HepG2 (cell line): ENCODE measurements around the gene HTR6. TPM values are rescaled to one million over a fixed set of nuclear protein-coding genes. Genes with fewer than 3 reads are reported as not detected.

ENCODE experiments used
- ATAC-seq: fragments of 200-7000 bp; cut with Tn5 transposase; 3 replicates; pipeline ENCODE4 v1.9.1; 2020; ENCODE audit warnings: mild to moderate bottlenecking, moderate library complexity
- BruUV-seq: library from RNA; stranded (reverse); fragments of 400-500 nt; replicated peaks from 2 replicates; lab custom pipeline; 2021; lab: Mats Ljungman, UMichigan
- CTCF ChIA-PET: fragments of 300-600 bp; formaldehyde crosslinking; extraction: SDS; loops from one replicate; lab custom pipeline; 2021; ENCODE audit warnings: low total read pairs, inconsistent platforms, low intra/inter-chr PET ratio; lab: Yijun Ruan, JAX
- POLR2A ChIA-PET: fragments of 350-600 bp; sonication (Branson Sonifier 250); formaldehyde crosslinking; loops from one replicate; lab custom pipeline; 2020; ENCODE audit warnings: antibody characterized with exemption, inconsistent platforms; lab: Yijun Ruan, JAX
- DNase-seq: peaks from one replicate; pipeline ENCODE4 v3.0.0-alpha.2; 2015; ENCODE audit warnings: low spot score
- FAIRE-seq: peaks from 3 replicates; lab custom pipeline; 2011; peaks lifted over from hg19 to GRCh38; lab: Jason Lieb, UNC
- H2AFZ ChIP-seq: one replicate; pipeline ENCODE4 v1.6.1; 2011; ENCODE audit warnings: low read length, inconsistent platforms
- H3K27ac ChIP-seq: fragments of 300-600 bp; 3 replicates; pipeline ENCODE4 v1.8.0; 2011; ENCODE audit warnings: mixed run types, mild to moderate bottlenecking, mixed read lengths, low read length, inconsistent platforms; ENCODE audit not compliant: insufficient read depth; ENCODE audit errors: extremely low read length
- H3K27me3 ChIP-seq, 2 experiments: fragments of 200-600 bp in 1 of 2; 2 replicates in 1 of 2; 3 replicates in 1 of 2; pipeline versions ENCODE4 v1.6.0 to v1.8.0; 2011; ENCODE audit warnings: low read length in 2 of 2, mild to moderate bottlenecking in 2 of 2, moderate library complexity in 2 of 2, inconsistent platforms in 1 of 2; ENCODE audit not compliant: insufficient read depth in 2 of 2, control insufficient read depth in 1 of 2
- H3K36me3 ChIP-seq, 2 experiments: fragments of 200-600 bp in 1 of 2; replicated peaks in 1 of 2; 2 replicates in 1 of 2; 3 replicates in 1 of 2; pipeline versions ENCODE4 v1.5.1 to v1.8.0; 2011; ENCODE audit warnings: low read length in 2 of 2, inconsistent platforms in 1 of 2; ENCODE audit not compliant: insufficient read depth in 2 of 2, control insufficient read depth in 1 of 2
- H3K4me1 ChIP-seq: 2 replicates; pipeline ENCODE4 v1.5.1; 2012; ENCODE audit warnings: low read length, inconsistent platforms; ENCODE audit not compliant: insufficient read depth
- H3K4me2 ChIP-seq: 2 replicates; pipeline ENCODE4 v1.6.0; 2011; ENCODE audit warnings: low read depth, low read length, inconsistent platforms
- H3K4me3 ChIP-seq, 3 experiments: fragments of 200-600 bp in 1 of 3; sonication (generic), shearing (Covaris generic) in 1 of 3; replicated peaks in 1 of 3; 2 replicates each; pipeline ENCODE4 v1.5.1; 2011 to 2016; ENCODE audit warnings: low read length in 3 of 3, inconsistent platforms in 2 of 3, low read depth in 2 of 3, mild to moderate bottlenecking in 2 of 3, control low read depth in 1 of 3, mixed read lengths in 1 of 3; ENCODE audit not compliant: insufficient read depth in 1 of 3
- H3K79me2 ChIP-seq: one replicate; pipeline ENCODE4 v1.6.1; 2011; ENCODE audit warnings: low read length, inconsistent platforms; ENCODE audit not compliant: insufficient read depth
- H3K9ac ChIP-seq: 2 replicates; pipeline ENCODE4 v1.6.0; 2011; ENCODE audit warnings: mild to moderate bottlenecking, low read depth, low read length, inconsistent platforms; ENCODE audit not compliant: insufficient read depth
- H3K9me3 ChIP-seq: 2 replicates; pipeline ENCODE4 v1.5.1; 2012; ENCODE audit warnings: mild to moderate bottlenecking, low read length
- H4K20me1 ChIP-seq: 2 replicates; pipeline ENCODE4 v1.6.0; 2011; ENCODE audit warnings: inconsistent platforms, mild to moderate bottlenecking, low read length, moderate library complexity; ENCODE audit not compliant: insufficient read depth
- ISL2 ChIP-seq: sonication (generic); formaldehyde crosslinking; IDR thresholded peaks from 2 replicates; pipeline ENCODE4 v1.5.0; 2020; ENCODE audit warnings: missing genetic modification reagents
- SRY ChIP-seq: sonication (generic); formaldehyde crosslinking; IDR thresholded peaks from 2 replicates; pipeline ENCODE4 v1.8.0; 2022; ENCODE audit warnings: mild to moderate bottlenecking, missing genetic modification reagents
- ZBTB38 ChIP-seq: sonication (generic); formaldehyde crosslinking; IDR thresholded peaks from 2 replicates; pipeline ENCODE4 v1.5.1; 2020; ENCODE audit warnings: mild to moderate bottlenecking, missing genetic modification reagents
- ZFX ChIP-seq: sonication (generic); formaldehyde crosslinking; IDR thresholded peaks from 2 replicates; pipeline ENCODE4 v1.4.0; 2020; ENCODE audit warnings: mild to moderate bottlenecking, low read depth, missing genetic modification reagents, moderate library complexity
- ZNF652 ChIP-seq: IDR thresholded peaks from 2 replicates; pipeline ENCODE4 v1.6.1; 2016; ENCODE audit warnings: low read depth, borderline replicate concordance
- ZSCAN25 ChIP-seq: sonication (generic); formaldehyde crosslinking; IDR thresholded peaks from 2 replicates; pipeline ENCODE4 v1.8.0; 2022; ENCODE audit warnings: mild to moderate bottlenecking, missing genetic modification reagents
- WGBS: methylation state at CpG from one replicate; pipeline ENCODE4 v1.1.6; 2017; ENCODE audit warnings: low lambda C conversion rate; 5-methylcytosine and 5-hydroxymethylcytosine counted together
- in situ Hi-C: cut with HindIII; loops from 2 replicates; pipeline ENCODE4 v1.10.0; 2017; ENCODE audit warnings: low pct_unique_long_range_greater_than_20kb; ENCODE audit not compliant: extremely low pct_ligation_motif_present
- intact Hi-C: fragments of 100-400 bp; cut with micrococcal nuclease; formaldehyde crosslinking; loops from one replicate; pipeline ENCODE4 v1.10.0; 2022; ENCODE audit not compliant: unreplicated experiment
- polyA plus RNA-seq, 8 experiments: library from polyadenylated mRNA; depleted of rRNA in 3 of 8; stranded (reverse) in 7 of 8; unstranded in 1 of 8; fragments of >200 nt; fragmentation: Illumina TruSeq in 4 of 8; extraction: Trizol in 4 of 8; gene quantifications; 2 replicates each; pipeline versions ENCODE4 v1.2.1 to v1.2.3, GENCODE V29; 2011 to 2016; ENCODE audit warnings: low read depth in 4 of 8, missing spikeins in 1 of 8, mixed read lengths in 1 of 8; ENCODE audit not compliant: insufficient read depth in 1 of 8
- total RNA-seq, 5 experiments: library from RNA; depleted of rRNA; stranded (reverse); fragments of >200 nt; fragmentation: Illumina TruSeq; extraction: Trizol; gene quantifications; 2 replicates each; pipeline ENCODE4 v1.2.3, GENCODE V29; 2016; ENCODE audit warnings: low read depth in 1 of 5
- TF ChIP-seq, protein P1 (sequence below): sonication (generic); formaldehyde crosslinking; IDR thresholded peaks from 2 replicates; pipeline ENCODE4 v1.5.1; 2020; ENCODE audit warnings: missing genetic modification reagents, mild to moderate bottlenecking, borderline replicate concordance

The HTR6 gene
- total and polyA plus RNA-seq, 2 of the 13 experiments (the other 11 are each of a cell fraction or from before 2014, with no cell fraction given): 0.04 TPM; not detected in 1

DNA sequence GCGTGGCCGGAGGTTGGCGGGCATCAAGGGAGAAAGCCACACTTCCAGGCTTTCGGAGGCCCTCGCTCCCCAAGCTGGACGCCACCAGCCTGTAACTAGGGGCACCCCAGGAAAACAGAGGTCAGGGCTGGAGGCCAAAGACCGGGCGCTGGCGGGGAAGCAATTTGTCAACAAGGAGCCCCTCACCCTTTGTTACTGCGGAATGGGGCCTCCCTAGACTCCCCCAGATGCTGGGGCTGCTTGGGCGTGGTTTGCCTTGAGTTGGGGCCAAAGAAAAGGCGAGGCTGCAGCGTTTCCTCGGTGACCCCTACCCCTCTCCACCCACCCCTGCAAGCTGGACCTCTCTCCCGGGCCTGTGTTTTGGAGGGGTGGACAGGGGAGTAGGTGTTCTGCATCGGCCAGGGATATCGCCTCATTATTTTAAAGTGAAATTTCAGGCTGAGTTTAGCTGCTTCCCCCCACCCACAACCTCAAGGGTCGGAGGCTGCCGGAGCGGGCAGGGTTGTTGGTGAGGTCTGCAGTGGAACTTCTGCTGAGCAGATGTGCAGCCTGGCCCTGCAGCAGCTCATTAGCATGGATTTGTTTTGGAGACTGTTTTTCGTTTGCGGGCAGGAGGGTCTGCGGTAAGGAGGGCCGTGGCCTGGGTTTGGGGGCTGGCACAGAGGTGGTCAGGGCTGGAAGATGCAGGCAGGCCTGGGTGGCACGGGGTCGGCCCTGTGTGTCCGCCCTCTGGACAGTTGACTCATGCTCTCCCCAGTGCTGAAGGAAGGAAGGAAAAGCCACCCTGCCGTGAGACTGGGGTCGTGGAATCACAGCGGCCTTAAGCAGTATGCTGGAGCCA lies 19.0 kb upstream of the HTR6 start:
- Histone ChIP-seq H3K9me3 (no peaks in the 10 kb centered on the region), H3K4me1 (peaks cover 39% of the 10 kb centered on the region), H3K79me2 (no peaks in the 10 kb centered on the region), H2AFZ (no peak overlapping the region), H3K9ac (peak overlapping the region; percentile 67; the same call in 1 of the 2 replicates), H3K27me3 (peaks cover 2 to 21% of the 10 kb centered on the region in 2 experiments; a peak in 3 of 5 replicates), H3K27ac (no peak overlapping the region), H3K4me2 (peak overlapping the region; percentile 95), H4K20me1 (no peaks in the 10 kb centered on the region), H3K4me3 (peak overlapping the region; percentile 68 to 83 (median 75); a peak in 4 of 6 replicates), H3K36me3 (no peaks in the 10 kb centered on the region)
- BruUV-seq: TSS peak; percentile 38
- no peak for ATAC-seq
- intact Hi-C loops (no loop called here), in situ Hi-C loops (loop anchor here (5.0 kb wide), 3 partner anchors 48 to 303 kb away; a partner anchor contains a TSS)
- WGBS: 46% methylated on average over 15 of the region's 30 CpGs
- no peak for DNase-seq
- ChIA-PET CTCF (no interaction called here), POLR2A (no interaction called here)
- TF ChIP-seq, protein P1, sequence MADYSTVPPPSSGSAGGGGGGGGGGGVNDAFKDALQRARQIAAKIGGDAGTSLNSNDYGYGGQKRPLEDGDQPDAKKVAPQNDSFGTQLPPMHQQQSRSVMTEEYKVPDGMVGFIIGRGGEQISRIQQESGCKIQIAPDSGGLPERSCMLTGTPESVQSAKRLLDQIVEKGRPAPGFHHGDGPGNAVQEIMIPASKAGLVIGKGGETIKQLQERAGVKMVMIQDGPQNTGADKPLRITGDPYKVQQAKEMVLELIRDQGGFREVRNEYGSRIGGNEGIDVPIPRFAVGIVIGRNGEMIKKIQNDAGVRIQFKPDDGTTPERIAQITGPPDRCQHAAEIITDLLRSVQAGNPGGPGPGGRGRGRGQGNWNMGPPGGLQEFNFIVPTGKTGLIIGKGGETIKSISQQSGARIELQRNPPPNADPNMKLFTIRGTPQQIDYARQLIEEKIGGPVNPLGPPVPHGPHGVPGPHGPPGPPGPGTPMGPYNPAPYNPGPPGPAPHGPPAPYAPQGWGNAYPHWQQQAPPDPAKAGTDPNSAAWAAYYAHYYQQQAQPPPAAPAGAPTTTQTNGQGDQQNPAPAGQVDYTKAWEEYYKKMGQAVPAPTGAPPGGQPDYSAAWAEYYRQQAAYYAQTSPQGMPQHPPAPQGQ (CRISPR knock-in tag): no peak
- TF ChIP-seq ZBTB38 (CRISPR knock-in tag) (0 out of 2 replicates have a peak, but pooled peaks have one; percentile 25), SRY (CRISPR knock-in tag) (no peak), ZSCAN25 (CRISPR knock-in tag) (peak; percentile 80), ZFX (0 out of 2 replicates have a peak, but pooled peaks have one; percentile 19), ISL2 (CRISPR knock-in tag) (0 out of 2 replicates have a peak, but pooled peaks have one; percentile 2), ZNF652 (CRISPR knock-in tag) (no peak)
- FAIRE-seq: no peak
